IMR-90 (cell line): ENCODE measurements around the gene FOXP1.

Source experiments
- CEBPB ChIP-seq: IDR thresholded peaks from 2 replicates; pipeline ENCODE4 v1.6.1; 2012; ENCODE audit warnings: low read depth, low read length, improper control_type of control experiment
- CTCF ChIP-seq: conservative IDR thresholded peaks from 2 replicates; pipeline ENCODE4 v1.5.1; 2012; ENCODE audit warnings: mild to moderate bottlenecking, low read depth, low read length, improper control_type of control experiment
- POLR2A ChIP-seq: IDR thresholded peaks from 2 replicates; pipeline ENCODE4 v1.6.1; 2012; ENCODE audit warnings: mild to moderate bottlenecking, low read depth, low read length

GRCh38 chr3:71582612-71583565 is 639 bp downstream of the FOXP1 start:
- TF ChIP-seq POLR2A (0 out of 2 replicates have a peak, but pooled peaks have one; percentile 14), CTCF (0 out of 2 replicates have a peak, but pooled peaks have one; percentile 3), CEBPB (no peak)
